ENCODE results near the gene SFTPA2.
"Not testable (repeated sequence)": the region's sequence is repeated elsewhere in the genome, so short reads cannot be mapped to it uniquely, and the experiment has no call there.

SFTPA2 gene

GRCh38 chr10:79511891-79512583 is 48.2 kb downstream of the SFTPA2 start, which contains the start of gene EIF5AL1:
Gene EIF5AL1, plus strand, starts transcription at chr10:79512533. Its CDS starts 117 bp downstream, at chr10:79512650.
- not testable (repeated sequence) for H3K4me1 ChIP-seq (ENCODE audit: insufficient read depth, low read length); H3K9ac ChIP-seq (ENCODE audit: low read depth, low read length); H3K36me3 ChIP-seq (ENCODE audit: insufficient read depth, low read length); H3K9me3 ChIP-seq (ENCODE audit: control insufficient read depth, insufficient read depth, low read length)

GRCh38 chr10:79509934-79510508 is 50.2 kb downstream of the SFTPA2 start:
- H3K36me3 ChIP-seq (ENCODE audit: insufficient read depth, low read length); H3K9ac ChIP-seq (ENCODE audit: low read depth, low read length); H3K9me3 ChIP-seq (ENCODE audit: control insufficient read depth, insufficient read depth, low read length); H3K4me1 ChIP-seq (ENCODE audit: insufficient read depth, low read length): not testable (repeated sequence)

DNA sequence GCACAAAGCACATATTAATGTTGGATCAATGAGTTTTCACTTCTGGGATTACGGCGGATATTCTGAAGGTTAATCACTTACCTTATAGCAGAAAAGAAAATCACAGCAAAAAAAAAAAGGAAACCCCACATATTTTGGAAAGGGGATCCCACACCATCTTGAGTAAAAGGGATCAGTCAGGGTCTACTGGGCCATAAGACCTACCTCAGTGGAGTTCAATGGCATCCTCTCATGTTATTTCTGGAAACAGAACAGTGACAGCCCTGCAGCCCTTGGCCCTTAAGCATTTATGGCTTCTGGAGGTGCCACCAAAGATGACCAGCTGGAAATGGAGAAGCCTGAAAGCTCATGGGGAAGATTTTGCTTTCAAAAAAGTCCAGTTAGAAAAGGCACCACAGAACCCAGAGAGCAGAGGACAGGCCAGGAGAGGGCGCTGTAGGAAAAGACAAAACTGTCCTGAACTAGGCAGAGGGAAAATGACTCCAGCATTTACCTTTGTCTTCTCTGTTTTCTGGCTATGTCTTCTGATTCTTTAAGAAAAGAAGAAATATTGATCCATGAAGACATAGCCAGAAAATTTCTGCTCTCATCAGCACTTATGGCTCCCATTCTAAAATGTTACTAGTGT is 50.8 kb downstream of the SFTPA2 start:
- H3K4me1 ChIP-seq (ENCODE audit: insufficient read depth, low read length); H3K36me3 ChIP-seq (ENCODE audit: insufficient read depth, low read length); H3K9ac ChIP-seq (ENCODE audit: low read depth, low read length); H3K9me3 ChIP-seq (ENCODE audit: control insufficient read depth, insufficient read depth, low read length): not testable (repeated sequence)

- H3K9ac ChIP-seq (ENCODE audit: low read depth, low read length); H3K36me3 ChIP-seq (ENCODE audit: insufficient read depth, low read length); H3K4me1 ChIP-seq (ENCODE audit: insufficient read depth, low read length); H3K9me3 ChIP-seq (ENCODE audit: control insufficient read depth, insufficient read depth, low read length): not testable (repeated sequence)
Measured at GRCh38 chr10:79508245-79508644, 52.0 kb downstream of the SFTPA2 start.

DNA sequence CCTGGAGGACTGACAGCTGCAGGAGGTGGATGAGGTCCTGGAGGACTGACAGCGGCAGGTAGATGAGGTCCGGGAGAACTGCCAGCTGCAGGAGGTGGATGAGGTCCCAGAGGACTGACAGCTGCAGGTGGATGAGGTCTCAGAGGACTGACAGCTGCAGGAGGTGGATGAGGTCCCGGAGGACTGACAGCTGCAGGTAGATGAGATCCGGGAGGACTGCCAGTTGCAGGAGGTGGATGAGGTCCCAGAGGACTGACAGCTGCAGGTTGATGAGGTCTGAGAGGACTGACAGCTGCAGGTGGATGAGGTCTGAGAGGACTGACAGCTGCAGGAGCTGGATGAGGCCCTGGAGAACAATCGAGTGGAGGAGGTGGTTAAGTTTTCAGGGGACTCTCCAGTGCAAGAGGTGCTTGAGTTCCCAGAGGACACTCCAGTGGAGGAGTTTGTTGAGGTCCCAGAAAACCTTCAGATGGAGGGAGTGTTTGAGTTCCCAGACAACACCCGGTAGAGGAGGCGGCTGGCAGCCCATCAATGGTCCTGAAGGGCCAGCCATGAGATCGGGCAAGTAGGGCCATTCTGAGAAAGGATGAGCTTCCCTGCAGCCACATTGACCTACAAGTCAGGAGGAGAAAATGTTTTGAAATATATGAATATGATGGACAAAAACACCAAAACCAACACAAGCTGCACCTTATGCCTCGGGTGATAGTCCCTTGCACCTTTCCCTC is 52.6 kb downstream of the SFTPA2 start:
- H3K36me3 ChIP-seq (ENCODE audit: insufficient read depth, low read length): no peaks in the 10 kb centered on the region
- H3K9ac ChIP-seq (ENCODE audit: low read depth, low read length): no peak overlapping the region
- no peaks in the 10 kb centered on the region for H3K4me1 ChIP-seq (ENCODE audit: insufficient read depth, low read length)
- no peaks in the 10 kb centered on the region for H3K9me3 ChIP-seq (ENCODE audit: control insufficient read depth, insufficient read depth, low read length)

Measured in ES-I3 (cell line).